Tibial artery (tissue), 4 donors: ENCODE data around the gene GIMAP5.
A peak's percentile ranks its signal among the peaks of the same experiment; 100 is the strongest.

Source experiments
- DNase-seq, 2 donors: peaks; one replicate each; pipeline ENCODE4 v3.0.0-alpha.2; 2019
- H3K27ac ChIP-seq, 2 donors: fragments of 200-600 bp; sonication (generic) in 1 of 2; 1 replicate in 1 of 2; 2 replicates in 1 of 2; pipeline ENCODE4 v1.5.1; 2018 to 2019; ENCODE audit warnings: mild to moderate bottlenecking in 1 of 2
- H3K27me3 ChIP-seq, 2 donors: fragments of 200-600 bp; sonication (generic) in 1 of 2; one replicate each; pipeline versions ENCODE4 v1.5.1 to v1.6.0; 2016 to 2019
- H3K36me3 ChIP-seq, 3 donors: fragments of 200-600 bp; sonication (generic) in 2 of 3; one replicate each; pipeline ENCODE4 v1.5.1; 2016 to 2019; ENCODE audit warnings: mild to moderate bottlenecking in 2 of 3
- H3K4me1 ChIP-seq, 4 donors: fragments of 200-600 bp; sonication (generic) in 2 of 4; 1 replicate in 3 of 4; 2 replicates in 1 of 4; pipeline ENCODE4 v1.5.1; 2016 to 2019
- H3K4me3 ChIP-seq, 2 donors: fragments of 200-600 bp; sonication (generic) in 1 of 2; 1 replicate in 1 of 2; 2 replicates in 1 of 2; pipeline ENCODE4 v1.5.1; 2018 to 2019; ENCODE audit warnings: mild to moderate bottlenecking in 2 of 2
- H3K9me3 ChIP-seq, 3 donors: fragments of 200-600 bp; sonication (generic) in 1 of 3; one replicate each; pipeline ENCODE4 v1.5.1; 2016 to 2019
- intact Hi-C: fragments of 100-400 bp; cut with DNase I; formaldehyde crosslinking; loops from one replicate; pipeline ENCODE4 v1.15.0; 2023; ENCODE audit warnings: low total_unique reads
- TF ChIP-seq, protein P1 (sequence below), 2 experiments: fragments of 200-600 bp in 1 of 2; fragments of 450-650 bp in 1 of 2; IDR thresholded peaks; one replicate each; pipeline ENCODE4 v1.5.1; 2017 to 2019; ENCODE audit warnings: antibody characterized with exemption in 2 of 2, mild to moderate bottlenecking in 1 of 2, moderate library complexity in 1 of 2

The GIMAP5 gene

DNA sequence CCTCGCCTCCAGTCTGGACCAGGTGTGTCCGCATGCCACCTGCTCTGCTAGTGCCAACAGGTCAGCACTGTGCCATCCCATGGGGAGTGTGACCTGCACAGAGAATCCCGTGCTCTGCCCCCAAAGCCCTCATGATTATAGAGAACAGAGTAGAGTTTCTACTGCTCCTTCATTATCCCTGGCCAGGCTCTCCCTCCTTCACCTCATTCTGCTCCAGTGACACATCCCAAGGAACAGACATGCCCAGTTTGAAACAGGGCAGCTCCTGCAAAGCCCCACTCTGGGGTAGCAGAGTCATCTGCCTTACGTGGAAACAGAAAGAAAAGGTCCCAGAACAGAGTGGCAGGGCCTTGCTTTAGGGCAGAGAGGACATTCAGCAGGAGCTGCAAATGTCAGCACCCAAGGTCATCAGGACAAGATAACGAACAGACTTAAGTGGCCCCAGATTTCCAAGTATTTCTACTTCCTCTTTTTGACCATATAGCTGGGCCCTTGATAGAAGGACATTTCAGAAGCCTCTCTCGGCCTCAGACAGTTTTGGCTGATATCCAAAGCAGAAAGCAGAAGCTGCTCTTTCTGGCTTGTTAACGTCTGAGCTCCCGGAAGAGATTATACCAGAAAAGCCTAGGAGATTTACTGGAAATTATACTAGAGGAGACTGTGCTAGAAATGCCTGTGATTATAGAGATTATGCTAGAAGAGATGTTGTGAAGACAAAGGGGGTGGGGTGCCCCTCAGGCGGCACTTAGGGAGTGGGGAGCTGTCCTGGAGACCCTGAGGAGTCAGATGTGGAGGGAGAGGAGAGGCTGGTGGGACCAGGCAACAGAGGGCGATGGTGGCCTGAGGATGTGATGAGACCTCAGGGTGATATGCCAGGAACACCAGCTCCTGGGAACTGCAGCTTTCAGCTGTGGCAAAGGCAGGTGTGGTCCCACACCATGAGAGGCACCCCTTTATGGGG is 50.4 kb downstream of the GIMAP5 start:
- Histone ChIP-seq H3K27ac (no peak overlapping the region), H3K9me3 (no peaks in the 10 kb centered on the region), H3K27me3 (no peaks in the 10 kb centered on the region), H3K4me1 (peaks cover 0 to 10% (median 0%) of the 10 kb centered on the region in 4 donors), H3K36me3 (peaks cover 0 to 3% (median 0%) of the 10 kb centered on the region in 3 donors), H3K4me3 (no peak overlapping the region)
- TF ChIP-seq, protein P1, sequence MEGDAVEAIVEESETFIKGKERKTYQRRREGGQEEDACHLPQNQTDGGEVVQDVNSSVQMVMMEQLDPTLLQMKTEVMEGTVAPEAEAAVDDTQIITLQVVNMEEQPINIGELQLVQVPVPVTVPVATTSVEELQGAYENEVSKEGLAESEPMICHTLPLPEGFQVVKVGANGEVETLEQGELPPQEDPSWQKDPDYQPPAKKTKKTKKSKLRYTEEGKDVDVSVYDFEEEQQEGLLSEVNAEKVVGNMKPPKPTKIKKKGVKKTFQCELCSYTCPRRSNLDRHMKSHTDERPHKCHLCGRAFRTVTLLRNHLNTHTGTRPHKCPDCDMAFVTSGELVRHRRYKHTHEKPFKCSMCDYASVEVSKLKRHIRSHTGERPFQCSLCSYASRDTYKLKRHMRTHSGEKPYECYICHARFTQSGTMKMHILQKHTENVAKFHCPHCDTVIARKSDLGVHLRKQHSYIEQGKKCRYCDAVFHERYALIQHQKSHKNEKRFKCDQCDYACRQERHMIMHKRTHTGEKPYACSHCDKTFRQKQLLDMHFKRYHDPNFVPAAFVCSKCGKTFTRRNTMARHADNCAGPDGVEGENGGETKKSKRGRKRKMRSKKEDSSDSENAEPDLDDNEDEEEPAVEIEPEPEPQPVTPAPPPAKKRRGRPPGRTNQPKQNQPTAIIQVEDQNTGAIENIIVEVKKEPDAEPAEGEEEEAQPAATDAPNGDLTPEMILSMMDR (IDR thresholded peaks at IDR 0.05) = no peak
- intact Hi-C loops = no loop called here
- peak in 1 of 2 donors; percentile 43 for DNase-seq

DNA sequence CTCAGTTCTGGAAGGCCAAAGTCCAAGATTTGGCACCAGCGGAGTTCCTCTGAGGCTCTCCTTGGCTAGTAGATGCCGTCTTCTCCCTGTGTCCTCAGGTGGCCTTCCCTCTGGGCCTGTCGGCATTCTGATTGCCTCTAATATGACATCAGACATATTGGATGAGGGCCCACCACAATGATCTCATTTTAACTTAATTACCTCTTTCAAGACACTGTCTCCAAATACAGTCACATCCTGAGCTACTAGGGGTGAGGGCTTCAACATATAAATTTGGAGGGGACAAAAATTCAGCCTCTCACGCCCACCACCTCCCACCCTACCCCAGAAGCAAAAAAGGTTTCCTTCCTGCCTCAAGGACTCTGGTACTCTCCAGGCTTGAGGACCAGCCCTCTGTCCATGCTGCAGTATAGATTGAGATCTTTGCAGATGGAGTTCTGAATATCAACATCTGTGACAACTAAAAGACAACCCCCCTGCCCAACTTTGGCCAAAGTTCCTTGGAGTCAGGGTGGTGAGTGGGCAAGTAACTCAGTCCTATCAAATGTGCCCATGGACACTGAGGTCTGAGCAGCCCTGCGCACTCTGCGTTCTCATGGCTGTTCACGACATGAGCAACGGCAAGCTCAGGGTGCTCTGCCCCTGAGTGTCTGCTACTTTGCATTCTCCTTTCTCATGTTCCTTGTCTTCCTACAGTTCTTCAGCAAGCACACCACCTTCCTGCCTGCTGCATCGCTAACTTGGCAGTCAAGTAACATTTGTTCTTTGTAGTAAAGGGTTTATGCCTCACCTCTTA is 51.5 kb downstream of the GIMAP5 start:
- DNase-seq = peak in 1 of 2 donors; percentile 48
- no peak overlapping the region for H3K27ac ChIP-seq
- H3K27me3 ChIP-seq = no peaks in the 10 kb centered on the region
- TF ChIP-seq, protein P1 (IDR thresholded peaks at IDR 0.05) = no peak
- H3K36me3 ChIP-seq = peaks cover 0 to 3% (median 0%) of the 10 kb centered on the region in 3 donors
- H3K4me1 ChIP-seq = peaks cover 0 to 10% (median 0%) of the 10 kb centered on the region in 4 donors
- H3K9me3 ChIP-seq = no peaks in the 10 kb centered on the region
- no peak overlapping the region for H3K4me3 ChIP-seq
- intact Hi-C loops = no loop called here

DNA sequence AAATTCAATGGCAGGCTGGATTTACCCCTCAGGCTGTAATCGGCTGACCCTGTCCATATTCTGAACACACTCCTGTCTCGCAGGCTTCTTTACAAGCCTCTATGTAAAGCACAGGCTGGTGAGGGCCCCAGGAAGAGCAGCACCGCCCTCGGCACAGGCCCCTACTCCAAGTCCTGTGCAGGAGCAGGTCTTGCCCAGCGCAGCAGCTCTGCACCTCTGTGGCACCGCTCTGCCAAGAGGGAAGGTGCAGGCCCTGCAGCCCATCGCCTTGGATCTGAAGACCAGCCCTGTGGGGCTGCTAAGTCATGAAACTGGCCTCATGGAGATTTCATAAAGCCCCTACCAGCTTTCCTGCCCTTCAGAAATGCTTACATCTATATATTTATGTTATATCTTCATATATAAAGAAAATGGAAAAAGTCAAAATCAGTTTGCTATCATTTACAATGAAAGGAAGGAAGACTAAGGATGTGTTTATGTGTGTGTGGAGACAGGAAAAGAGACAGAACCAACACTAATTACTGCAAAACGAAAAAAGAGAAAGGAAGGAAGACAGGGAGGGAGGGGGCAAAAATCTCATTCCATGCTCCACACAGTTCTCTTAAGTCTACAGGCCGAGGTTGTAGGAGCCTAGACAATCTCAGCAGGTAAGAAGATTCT is 53.3 kb downstream of the GIMAP5 start:
- intact Hi-C loops = no loop called here
- no peak overlapping the region for H3K27ac ChIP-seq

DNA sequence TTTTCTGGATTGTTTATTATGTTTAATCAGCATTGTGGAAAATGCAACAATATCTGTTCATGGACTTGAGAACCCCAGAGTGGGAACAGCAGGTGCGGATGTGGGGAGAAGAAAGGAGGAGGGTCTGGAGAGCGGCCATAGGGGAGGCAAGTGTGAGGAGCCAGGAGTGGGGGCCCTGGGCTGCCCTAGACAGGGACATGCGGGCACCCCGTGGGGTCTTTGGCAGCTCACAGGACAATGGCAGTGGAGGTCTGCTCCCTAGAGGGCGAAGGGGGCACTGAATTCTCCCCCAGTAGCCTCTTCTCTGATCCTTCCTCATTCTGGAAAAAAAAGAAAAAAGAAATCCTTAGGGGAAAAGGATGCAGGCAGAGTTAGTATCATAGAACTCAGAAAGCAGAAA is 54.1 kb downstream of the GIMAP5 start:
- Histone ChIP-seq H3K4me1 (peaks cover 0 to 10% (median 0%) of the 10 kb centered on the region in 4 donors), H3K27me3 (peaks cover 0 to 6% of the 10 kb centered on the region in 2 donors), H3K27ac (no peak overlapping the region), H3K4me3 (no peak overlapping the region), H3K9me3 (no peaks in the 10 kb centered on the region), H3K36me3 (peaks cover 0 to 3% (median 3%) of the 10 kb centered on the region in 3 donors)
- TF ChIP-seq, protein P1 (IDR thresholded peaks at IDR 0.05) = no peak
- intact Hi-C loops = no loop called here
- no peak for DNase-seq

More for the DNA sequence above, 53.3 kb downstream of the GIMAP5 start:
- H3K4me1 ChIP-seq = peaks cover 0 to 10% (median 0%) of the 10 kb centered on the region in 4 donors
- H3K27me3 ChIP-seq = peaks cover 0 to 5% of the 10 kb centered on the region in 2 donors
- TF ChIP-seq, protein P1 (IDR thresholded peaks at IDR 0.05) = no peak
- no peak overlapping the region for H3K4me3 ChIP-seq
- peaks cover 0 to 3% (median 2%) of the 10 kb centered on the region in 3 donors for H3K36me3 ChIP-seq
- no peaks in the 10 kb centered on the region for H3K9me3 ChIP-seq
- no peak for DNase-seq
